Measurements from ENCODE around the gene AEN.

The AEN gene

DNA sequence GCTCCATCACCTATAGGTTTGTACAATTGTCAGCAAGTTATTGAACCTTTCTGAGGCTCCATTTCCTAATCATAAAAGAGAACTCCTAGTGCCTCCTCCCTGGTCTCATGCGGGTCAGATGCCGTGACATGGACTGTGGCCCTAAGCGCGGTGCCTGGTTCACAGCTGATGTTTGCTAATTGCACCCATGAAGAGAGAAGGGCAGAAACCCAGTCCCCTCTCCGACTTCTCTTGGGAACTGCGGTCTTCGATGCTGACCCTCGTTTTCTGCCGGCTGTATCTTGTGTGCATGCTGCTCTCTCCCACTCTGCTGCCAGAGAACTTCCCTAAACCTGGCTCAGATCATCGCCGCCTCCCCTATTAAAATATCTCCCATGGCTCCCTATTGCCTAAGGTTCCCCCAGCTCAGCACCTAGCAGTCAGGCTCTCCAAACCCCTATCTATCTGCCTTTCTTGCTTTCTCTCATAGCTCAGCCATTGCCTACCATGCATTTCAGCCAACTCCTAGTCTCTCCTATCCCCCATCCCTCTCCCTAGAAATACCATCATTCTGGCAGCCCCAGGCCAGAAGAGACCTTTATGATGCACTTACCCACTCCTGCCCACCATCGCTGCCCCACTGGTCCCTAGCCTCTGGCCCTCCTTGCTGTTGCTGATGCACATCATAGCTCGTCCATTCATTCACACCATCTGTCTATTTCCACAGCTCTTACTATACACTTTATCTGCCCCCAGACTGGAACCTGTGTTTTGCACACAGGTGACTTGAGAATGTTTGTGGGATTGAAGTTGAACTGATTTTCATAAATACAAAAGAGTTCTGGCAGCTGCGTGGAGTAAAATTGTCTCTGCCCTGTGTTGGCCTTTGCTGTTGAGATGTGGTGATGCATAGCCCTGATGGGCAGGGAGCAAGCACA is 24.3 kb downstream of the AEN start:
- H4K20me1 ChIP-seq (ENCODE audit: insufficient read depth, low read length, poor library complexity, severe bottlenecking), result no peaks in the 10 kb centered on the region
- no peaks in the 10 kb centered on the region for H3K9me3 ChIP-seq (ENCODE audit: insufficient read depth, low read depth, low read length)
- H3K79me2 ChIP-seq (ENCODE audit: insufficient read depth, low read length), result no peaks in the 10 kb centered on the region
- H3K9me2 ChIP-seq (replicated peaks; ENCODE audit: low read depth, low read length), result no peaks in the 10 kb centered on the region
- H3K4me3 ChIP-seq (ENCODE audit: low read length, poor library complexity, severe bottlenecking), result no peak overlapping the region
- TF ChIP-seq CTCF (conservative IDR thresholded peaks at IDR 0.05; ENCODE audit: low read length) (no peak), EZH2phosphoT487 (IDR thresholded peaks at IDR 0.05; ENCODE audit: borderline replicate concordance) (no peak)
- no peak overlapping the region for H2AFZ ChIP-seq (ENCODE audit: low read length)
- H3K27me3 ChIP-seq (ENCODE audit: insufficient read depth, low read length, poor library complexity, severe bottlenecking), result no peaks in the 10 kb centered on the region
- H3K9ac ChIP-seq (ENCODE audit: low read depth, low read length, poor library complexity, severe bottlenecking), result no peak overlapping the region
- H3K4me1 ChIP-seq (ENCODE audit: insufficient read depth, low read length, poor library complexity, severe bottlenecking), result peaks cover 1% of the 10 kb centered on the region
- H3F3A ChIP-seq (ENCODE audit: low read depth), result no peaks in the 10 kb centered on the region
- H3K4me2 ChIP-seq (ENCODE audit: low read depth, low read length, poor library complexity, severe bottlenecking), result no peak overlapping the region
- no peaks in the 10 kb centered on the region for H3K36me3 ChIP-seq (ENCODE audit: insufficient read depth, low read length)

- no peaks in the 10 kb centered on the region for H3K27me3 ChIP-seq (ENCODE audit: insufficient read depth, low read length, poor library complexity, severe bottlenecking)
- no peaks in the 10 kb centered on the region for H3K9me2 ChIP-seq (replicated peaks; ENCODE audit: low read depth, low read length)
- no peak overlapping the region for H3K4me2 ChIP-seq (ENCODE audit: low read depth, low read length, poor library complexity, severe bottlenecking)
- H4K20me1 ChIP-seq (ENCODE audit: insufficient read depth, low read length, poor library complexity, severe bottlenecking), result no peaks in the 10 kb centered on the region
- H3K9me3 ChIP-seq (ENCODE audit: insufficient read depth, low read depth, low read length), result no peaks in the 10 kb centered on the region
- no peak for TF ChIP-seq CTCF (conservative IDR thresholded peaks at IDR 0.05; ENCODE audit: low read length)
- TF ChIP-seq EZH2phosphoT487 (IDR thresholded peaks at IDR 0.05; ENCODE audit: borderline replicate concordance), result no peak
- no peaks in the 10 kb centered on the region for H3F3A ChIP-seq (ENCODE audit: low read depth)
- H3K36me3 ChIP-seq (ENCODE audit: insufficient read depth, low read length), result no peaks in the 10 kb centered on the region
- H3K4me3 ChIP-seq (ENCODE audit: low read length, poor library complexity, severe bottlenecking), result no peak overlapping the region
- H3K4me1 ChIP-seq (ENCODE audit: insufficient read depth, low read length, poor library complexity, severe bottlenecking), result no peaks in the 10 kb centered on the region
- no peaks in the 10 kb centered on the region for H3K79me2 ChIP-seq (ENCODE audit: insufficient read depth, low read length)
- no peak overlapping the region for H2AFZ ChIP-seq (ENCODE audit: low read length)
- H3K9ac ChIP-seq (ENCODE audit: low read depth, low read length, poor library complexity, severe bottlenecking), result no peak overlapping the region
These were observed 24.9 kb downstream of the AEN start for GRCh38 chr15:88646088-88646405.

- H3K9ac ChIP-seq (ENCODE audit: low read depth, low read length, poor library complexity, severe bottlenecking), result no peak overlapping the region
- no peaks in the 10 kb centered on the region for H3K36me3 ChIP-seq (ENCODE audit: insufficient read depth, low read length)
- H3K79me2 ChIP-seq (ENCODE audit: insufficient read depth, low read length), result no peaks in the 10 kb centered on the region
- no peaks in the 10 kb centered on the region for H3K9me2 ChIP-seq (replicated peaks; ENCODE audit: low read depth, low read length)
- no peaks in the 10 kb centered on the region for H4K20me1 ChIP-seq (ENCODE audit: insufficient read depth, low read length, poor library complexity, severe bottlenecking)
- no peak overlapping the region for H2AFZ ChIP-seq (ENCODE audit: low read length)
- no peaks in the 10 kb centered on the region for H3F3A ChIP-seq (ENCODE audit: low read depth)
- H3K4me1 ChIP-seq (ENCODE audit: insufficient read depth, low read length, poor library complexity, severe bottlenecking), result no peaks in the 10 kb centered on the region
- no peak overlapping the region for H3K4me3 ChIP-seq (ENCODE audit: low read length, poor library complexity, severe bottlenecking)
- H3K27me3 ChIP-seq (ENCODE audit: insufficient read depth, low read length, poor library complexity, severe bottlenecking), result no peaks in the 10 kb centered on the region
- no peak overlapping the region for H3K4me2 ChIP-seq (ENCODE audit: low read depth, low read length, poor library complexity, severe bottlenecking)
- no peaks in the 10 kb centered on the region for H3K9me3 ChIP-seq (ENCODE audit: insufficient read depth, low read depth, low read length)
- TF ChIP-seq EZH2phosphoT487 (IDR thresholded peaks at IDR 0.05; ENCODE audit: borderline replicate concordance) (no peak), CTCF (conservative IDR thresholded peaks at IDR 0.05; ENCODE audit: low read length) (no peak)
These were observed 25.8 kb downstream of the AEN start for GRCh38 chr15:88646951-88647350.
